Mammary epithelial cell (primary cell): ENCODE data around the gene TOR3A.

Source experiments
- EZH2 ChIP-seq: IDR thresholded peaks from 2 replicates; pipeline ENCODE4 v1.6.1; 2012; ENCODE audit warnings: low read length, inconsistent platforms, borderline replicate concordance
- TF ChIP-seq, protein P1 (sequence below), 2 donors: IDR thresholded peaks in 1 of 2; conservative IDR thresholded peaks in 1 of 2; 2 replicates each; pipeline ENCODE4 v1.5.1; 2011 to 2012; ENCODE audit warnings: inconsistent platforms in 2 of 2, low read length in 2 of 2, mild to moderate bottlenecking in 2 of 2, control low read depth in 1 of 2, low read depth in 1 of 2; ENCODE audit not compliant: insufficient read depth in 1 of 2; ENCODE audit errors: extremely low read depth in 1 of 2

DNA sequence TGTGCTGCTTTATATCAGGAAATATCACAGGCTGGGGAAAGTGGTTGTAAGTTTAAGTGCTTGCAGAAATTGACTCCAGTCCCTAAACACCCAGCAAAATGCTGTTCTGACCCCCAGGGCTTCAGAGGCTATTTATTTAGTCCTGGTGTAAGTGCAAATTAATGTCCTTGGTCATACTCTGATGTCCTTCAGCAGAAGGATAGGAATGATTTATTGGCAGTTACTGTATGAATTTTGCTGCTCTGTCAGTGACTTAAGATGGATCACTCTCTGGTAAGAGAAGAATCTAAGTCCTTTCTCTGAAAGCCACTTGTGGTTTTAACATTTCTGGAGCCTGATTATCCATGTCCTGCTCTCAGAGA is 34.3 kb upstream of the TOR3A start:
- TF ChIP-seq EZH2: no peak
- TF ChIP-seq, protein P1, sequence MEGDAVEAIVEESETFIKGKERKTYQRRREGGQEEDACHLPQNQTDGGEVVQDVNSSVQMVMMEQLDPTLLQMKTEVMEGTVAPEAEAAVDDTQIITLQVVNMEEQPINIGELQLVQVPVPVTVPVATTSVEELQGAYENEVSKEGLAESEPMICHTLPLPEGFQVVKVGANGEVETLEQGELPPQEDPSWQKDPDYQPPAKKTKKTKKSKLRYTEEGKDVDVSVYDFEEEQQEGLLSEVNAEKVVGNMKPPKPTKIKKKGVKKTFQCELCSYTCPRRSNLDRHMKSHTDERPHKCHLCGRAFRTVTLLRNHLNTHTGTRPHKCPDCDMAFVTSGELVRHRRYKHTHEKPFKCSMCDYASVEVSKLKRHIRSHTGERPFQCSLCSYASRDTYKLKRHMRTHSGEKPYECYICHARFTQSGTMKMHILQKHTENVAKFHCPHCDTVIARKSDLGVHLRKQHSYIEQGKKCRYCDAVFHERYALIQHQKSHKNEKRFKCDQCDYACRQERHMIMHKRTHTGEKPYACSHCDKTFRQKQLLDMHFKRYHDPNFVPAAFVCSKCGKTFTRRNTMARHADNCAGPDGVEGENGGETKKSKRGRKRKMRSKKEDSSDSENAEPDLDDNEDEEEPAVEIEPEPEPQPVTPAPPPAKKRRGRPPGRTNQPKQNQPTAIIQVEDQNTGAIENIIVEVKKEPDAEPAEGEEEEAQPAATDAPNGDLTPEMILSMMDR (conservative IDR thresholded peaks at IDR 0.05 in 1 of 2, IDR thresholded peaks at IDR 0.05 in 1 of 2; ENCODE audit: extremely low read depth in 1 of 2, insufficient read depth in 1 of 2, low read depth in 1 of 2, low read length in 2 of 2): no peak
